Activated naive CD4-positive, alpha-beta T cell (primary cell): ENCODE results near the gene TAF4.
"Not testable (repeated sequence)": the region's sequence is repeated elsewhere in the genome, so short reads cannot be mapped to it uniquely, and the experiment has no call there.

Source experiments
- DNase-seq, 4 experiments: peaks; one replicate each; lab custom pipeline; 2025; lab: John Stamatoyannopoulos, UW

The TAF4 gene

GRCh38 chr20:62080249-62080990 lies 14.7 kb upstream of the TAF4 start:
- no peak for DNase-seq

GRCh38 chr20:62079166-62079565 lies 13.5 kb upstream of the TAF4 start:
- no peak for DNase-seq

- DNase-seq: no peak
These were observed 7.6 kb upstream of the TAF4 start for GRCh38 chr20:62073323-62073722.

GRCh38 chr20:62071669-62072430 lies 6.2 kb upstream of the TAF4 start:
- DNase-seq: not testable (repeated sequence)

GRCh38 chr20:62069741-62070216 lies 4.1 kb upstream of the TAF4 start:
- no peak for DNase-seq

- no peak for DNase-seq
These were observed 3.3 kb upstream of the TAF4 start for GRCh38 chr20:62068997-62069396.

GRCh38 chr20:62067547-62068260 lies 2.0 kb upstream of the TAF4 start:
- peak in 1 of 4 experiments; percentile 37 for DNase-seq

GRCh38 chr20:62066983-62067433 lies 1.3 kb upstream of the TAF4 start:
- no peak for DNase-seq

- DNase-seq: peak in 2 of 4 experiments; percentile 18 to 61
These were observed 780 bp upstream of the TAF4 start for GRCh38 chr20:62066339-62066982.

- DNase-seq: no peak
These were observed 659 bp downstream of the TAF4 start for GRCh38 chr20:62064770-62065673.

- DNase-seq: no peak
These were observed 1.5 kb downstream of the TAF4 start for GRCh38 chr20:62063981-62064769.

GRCh38 chr20:62063315-62063980 lies 2.2 kb downstream of the TAF4 start:
- DNase-seq: no peak

GRCh38 chr20:62062661-62063314 lies 2.9 kb downstream of the TAF4 start:
- DNase-seq: no peak

GRCh38 chr20:62061851-62062423 lies 3.7 kb downstream of the TAF4 start:
- DNase-seq: no peak

GRCh38 chr20:62060631-62061541 lies 4.8 kb downstream of the TAF4 start:
- DNase-seq: no peak

GRCh38 chr20:62059920-62060630 lies 5.6 kb downstream of the TAF4 start:
- DNase-seq: no peak

- no peak for DNase-seq
These were observed 6.3 kb downstream of the TAF4 start for GRCh38 chr20:62059401-62059800.
